RPMI7951 (cell line): Measurements from ENCODE around the gene SRGAP2B. TPM values are rescaled to one million over a fixed set of nuclear protein-coding genes. Genes with fewer than 3 reads are reported as not detected.
A peak's percentile ranks its signal among the peaks of the same experiment; 100 is the strongest.
"Not testable (repeated sequence)": the region's sequence is repeated elsewhere in the genome, so short reads cannot be mapped to it uniquely, and the experiment has no call there.

ENCODE experiments used
- DNase-seq: peaks from one replicate; pipeline ENCODE4 v3.0.0-alpha.2; 2012; ENCODE audit warnings: low read depth
- total RNA-seq: library from RNA; depleted of rRNA; stranded (reverse); fragments of >200 nt; shearing (Covaris generic); gene quantifications from 2 replicates; pipeline ENCODE4 v1.2.3, GENCODE V29; 2014

SRGAP2B gene
- total RNA-seq, 1 experiment from 2014 or later = 13.9 TPM

GRCh38 chr1:145045571-145046273 lies 49.4 kb downstream of the SRGAP2B start:
- not testable (repeated sequence) for DNase-seq

- not testable (repeated sequence) for DNase-seq
Measured at GRCh38 chr1:145041519-145041918, 53.6 kb downstream of the SRGAP2B start.

GRCh38 chr1:145036019-145036418 lies 59.1 kb downstream of the SRGAP2B start:
- DNase-seq = not testable (repeated sequence)

- DNase-seq = not testable (repeated sequence)
Measured at GRCh38 chr1:145033523-145033922, 61.6 kb downstream of the SRGAP2B start.

- DNase-seq = not testable (repeated sequence)
Measured at GRCh38 chr1:145027251-145027650, 67.9 kb downstream of the SRGAP2B start.

- not testable (repeated sequence) for DNase-seq
Measured at GRCh38 chr1:145025286-145025685, 69.8 kb downstream of the SRGAP2B start.

- DNase-seq = not testable (repeated sequence)
Measured at GRCh38 chr1:145022259-145022658, 72.9 kb downstream of the SRGAP2B start.

GRCh38 chr1:145021749-145022148 lies 73.4 kb downstream of the SRGAP2B start:
- DNase-seq = not testable (repeated sequence)

- not testable (repeated sequence) for DNase-seq
Measured at GRCh38 chr1:145019709-145020108, 75.4 kb downstream of the SRGAP2B start.

GRCh38 chr1:145017725-145018124 lies 77.4 kb downstream of the SRGAP2B start:
- peak; percentile 0 for DNase-seq

- not testable (repeated sequence) for DNase-seq
Measured at GRCh38 chr1:145016492-145016862, 78.7 kb downstream of the SRGAP2B start.

- not testable (repeated sequence) for DNase-seq
Measured at GRCh38 chr1:145015744-145016491, 79.2 kb downstream of the SRGAP2B start.

GRCh38 chr1:145013353-145013752 lies 81.8 kb downstream of the SRGAP2B start:
- DNase-seq = not testable (repeated sequence)

- DNase-seq = not testable (repeated sequence)
Measured at GRCh38 chr1:145011811-145012210, 83.3 kb downstream of the SRGAP2B start.

GRCh38 chr1:145010580-145010979 lies 84.5 kb downstream of the SRGAP2B start:
- not testable (repeated sequence) for DNase-seq

- DNase-seq = not testable (repeated sequence)
Measured at GRCh38 chr1:145009928-145010327, 85.2 kb downstream of the SRGAP2B start.

- not testable (repeated sequence) for DNase-seq
Measured at GRCh38 chr1:145008388-145008787, 86.7 kb downstream of the SRGAP2B start.

GRCh38 chr1:145005142-145005541 lies 90.0 kb downstream of the SRGAP2B start:
- DNase-seq = not testable (repeated sequence)

- not testable (repeated sequence) for DNase-seq
Measured at GRCh38 chr1:145001381-145001780, 93.7 kb downstream of the SRGAP2B start.

GRCh38 chr1:145000743-145001326 lies 94.3 kb downstream of the SRGAP2B start:
- DNase-seq = not testable (repeated sequence)

- not testable (repeated sequence) for DNase-seq
Measured at GRCh38 chr1:145000074-145000742, 94.9 kb downstream of the SRGAP2B start.

GRCh38 chr1:144998981-144999273 lies 96.2 kb downstream of the SRGAP2B start:
- DNase-seq = peak; percentile 0
